GM23338 (cell line): ENCODE measurements around the gene MAFF. TPM values are rescaled to one million over a fixed set of nuclear protein-coding genes. Genes with fewer than 3 reads are reported as not detected.

ENCODE experiments used
- ATAC-seq: fragments of 200-7000 bp; cut with Tn5 transposase; 3 replicates; pipeline ENCODE4 v1.9.1; 2020
- DNase-seq: peaks from one replicate; pipeline ENCODE4 v3.0.0-alpha.2; 2015; ENCODE audit warnings: low spot score
- H2AFZ ChIP-seq: fragments of 200-600 bp; sonication (generic); 2 replicates; pipeline ENCODE4 v1.8.0; 2016; ENCODE audit warnings: antibody characterized with exemption, mild to moderate bottlenecking, moderate library complexity
- H3F3A ChIP-seq: fragments of 200-600 bp; sonication (generic); replicated peaks from 2 replicates; pipeline ENCODE4 v1.8.0; 2017; ENCODE audit warnings: antibody characterized with exemption, mixed run types, low read depth
- H3K27ac ChIP-seq: fragments of 200-600 bp; sonication (generic); 2 replicates; pipeline ENCODE4 v1.6.1; 2016; ENCODE audit warnings: low read depth
- H3K27me3 ChIP-seq: fragments of 200-600 bp; sonication (generic); 2 replicates; pipeline ENCODE4 v1.8.0; 2016; ENCODE audit warnings: mild to moderate bottlenecking, mixed run types, moderate library complexity; ENCODE audit not compliant: insufficient read depth
- H3K36me3 ChIP-seq: fragments of 200-600 bp; sonication (generic); 2 replicates; pipeline ENCODE4 v1.8.0; 2016; ENCODE audit warnings: mild to moderate bottlenecking; ENCODE audit not compliant: insufficient read depth
- H3K4me1 ChIP-seq: fragments of 200-600 bp; sonication (generic); 2 replicates; pipeline ENCODE4 v1.8.0; 2016; ENCODE audit warnings: mild to moderate bottlenecking, moderate library complexity; ENCODE audit not compliant: insufficient read depth
- H3K4me2 ChIP-seq: fragments of 200-600 bp; sonication (generic); 2 replicates; pipeline ENCODE4 v1.7.1; 2017; ENCODE audit warnings: mixed run types
- H3K4me3 ChIP-seq: fragments of 200-600 bp; sonication (generic); 2 replicates; pipeline ENCODE4 v1.6.1; 2016; ENCODE audit warnings: mixed run types
- H3K79me2 ChIP-seq: fragments of 200-600 bp; sonication (generic); replicated peaks from 2 replicates; pipeline ENCODE4 v1.8.0; 2017; ENCODE audit warnings: mild to moderate bottlenecking; ENCODE audit not compliant: insufficient read depth
- H3K9me2 ChIP-seq: fragments of 200-600 bp; sonication (generic); 2 replicates; pipeline ENCODE4 v1.8.0; 2017; ENCODE audit not compliant: insufficient read depth
- H4K20me1 ChIP-seq: fragments of 200-600 bp; sonication (generic); replicated peaks from 2 replicates; pipeline ENCODE4 v1.8.0; 2017; ENCODE audit warnings: mild to moderate bottlenecking; ENCODE audit not compliant: insufficient read depth
- H3K27ac Mint-ChIP-seq: 2 replicates; pipeline ENCODE4 v1.8.0; 2020; ENCODE audit warnings: inconsistent platforms, mild to moderate bottlenecking, moderate library complexity, mixed read lengths
- H3K27me3 Mint-ChIP-seq: 3 replicates; pipeline ENCODE4 v1.8.0; 2022; ENCODE audit warnings: low read depth, mild to moderate bottlenecking, moderate library complexity, mixed read lengths, inconsistent platforms; ENCODE audit not compliant: insufficient read depth, poor library complexity
- H3K36me3 Mint-ChIP-seq: 3 replicates; pipeline ENCODE4 v1.8.0; 2021; ENCODE audit warnings: low read depth, mild to moderate bottlenecking, inconsistent platforms, moderate library complexity, mixed read lengths
- H3K4me1 Mint-ChIP-seq: 3 replicates; pipeline ENCODE4 v1.8.0; 2020; ENCODE audit warnings: mild to moderate bottlenecking, inconsistent platforms, mixed read lengths
- H3K4me3 Mint-ChIP-seq: 3 replicates; pipeline ENCODE4 v1.8.0; 2021; ENCODE audit warnings: moderate library complexity, mild to moderate bottlenecking, inconsistent platforms, mixed read lengths
- H3K9me3 Mint-ChIP-seq: 3 replicates; pipeline ENCODE4 v1.8.0; 2020; ENCODE audit warnings: moderate library complexity, mild to moderate bottlenecking, inconsistent platforms, mixed read lengths
- CREB1 ChIP-seq: fragments of 250-450 bp; sonication (Bioruptor Pico); IDR thresholded peaks from 2 replicates; pipeline ENCODE4 v1.5.0; 2020; ENCODE audit warnings: low read depth, mild to moderate bottlenecking, moderate library complexity
- EZH2 ChIP-seq: fragments of 200-600 bp; sonication (generic); IDR thresholded peaks from one replicate; pipeline ENCODE4 v1.8.0; 2017; ENCODE audit warnings: antibody characterized with exemption, mild to moderate bottlenecking, low read depth; ENCODE audit not compliant: unreplicated experiment
- EZH2phosphoT487 ChIP-seq: fragments of 200-600 bp; sonication (generic); IDR thresholded peaks from one replicate; pipeline ENCODE4 v1.8.1; 2018; ENCODE audit warnings: antibody characterized with exemption; ENCODE audit not compliant: unreplicated experiment
- JUNB ChIP-seq: IDR thresholded peaks from one replicate; pipeline ENCODE4 v1.6.1; 2016; ENCODE audit warnings: antibody characterized with exemption; ENCODE audit not compliant: unreplicated experiment
- NANOG ChIP-seq: IDR thresholded peaks from 2 replicates; pipeline ENCODE4 v1.6.1; 2016; ENCODE audit warnings: antibody characterized with exemption, borderline replicate concordance
- POLR2AphosphoS5 ChIP-seq: IDR thresholded peaks from 2 replicates; pipeline ENCODE4 v1.6.1; 2016; ENCODE audit warnings: antibody characterized with exemption, low read depth
- REST ChIP-seq: IDR thresholded peaks from one replicate; pipeline ENCODE4 v1.6.1; 2018; ENCODE audit warnings: antibody characterized with exemption; ENCODE audit not compliant: unreplicated experiment
- STAT1 ChIP-seq: IDR thresholded peaks from one replicate; pipeline ENCODE4 v1.6.1; 2016; ENCODE audit warnings: antibody characterized with exemption; ENCODE audit not compliant: unreplicated experiment
- ZNF114 ChIP-seq: fragments of 250-450 bp; sonication (Bioruptor Pico); IDR thresholded peaks from 2 replicates; pipeline ENCODE4 v1.5.0; 2020; ENCODE audit warnings: mild to moderate bottlenecking, moderate library complexity
- ZNF331 ChIP-seq: fragments of 250-450 bp; sonication (Bioruptor Pico); IDR thresholded peaks from 2 replicates; pipeline ENCODE4 v1.5.0; 2020; ENCODE audit warnings: low read depth, mild to moderate bottlenecking, moderate library complexity
- ZNF462 ChIP-seq: fragments of 250-450 bp; sonication (Bioruptor Pico); IDR thresholded peaks from 2 replicates; pipeline ENCODE4 v1.5.0; 2020; ENCODE audit warnings: mild to moderate bottlenecking, moderate library complexity
- polyA plus RNA-seq: library from polyadenylated mRNA; unstranded; fragments of >200 nt; fragmentation: Nextera tagmentation; extraction: Ambion mirVana; gene quantifications from 2 replicates; pipeline ENCODE4 v1.2.1, GENCODE V29; 2016
- total RNA-seq: library from RNA; depleted of rRNA; stranded (reverse); fragments of >200 nt; shearing (Covaris generic); gene quantifications from 2 replicates; pipeline ENCODE4 v1.2.3, GENCODE V29; 2014
- TF ChIP-seq, protein P1 (sequence below): IDR thresholded peaks from 2 replicates; pipeline ENCODE4 v1.6.1; 2016; ENCODE audit warnings: antibody characterized with exemption

The MAFF gene
- total and polyA plus RNA-seq, 2 experiments from 2014 or later: 2.2 to 8.9 TPM

DNA sequence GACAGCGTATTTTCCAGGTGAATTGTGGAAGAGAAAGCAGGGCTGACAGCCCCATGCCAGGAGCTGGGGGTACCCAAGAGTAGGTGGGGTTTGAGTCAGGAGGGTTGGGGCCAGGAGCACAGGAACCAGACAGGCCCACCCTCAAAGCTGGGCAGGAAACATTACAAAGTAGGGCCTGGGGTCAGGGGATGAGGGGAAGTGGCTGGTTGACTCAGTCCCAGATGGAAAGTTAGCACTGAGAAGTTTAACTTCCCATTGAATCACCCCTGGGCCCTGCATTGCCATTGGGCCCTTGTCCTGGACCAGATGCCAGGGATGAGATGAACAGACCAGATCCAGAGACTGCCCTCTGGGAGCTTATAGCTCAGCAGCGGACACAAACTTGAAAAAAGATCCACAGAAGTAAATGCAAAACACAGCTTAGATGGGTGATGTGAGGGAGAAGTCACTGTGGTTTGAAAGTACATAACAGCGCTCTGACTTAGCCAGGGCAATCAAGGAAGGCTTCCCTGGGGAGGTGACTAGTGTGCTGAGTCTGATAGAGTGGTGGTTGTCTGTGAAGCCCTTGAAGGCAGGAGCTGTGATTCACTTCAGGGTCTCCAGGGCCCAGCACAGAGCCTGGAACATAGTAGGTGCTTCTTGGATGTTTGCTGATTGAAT lies 2.2 kb downstream of the MAFF start:
- H3K79me2 ChIP-seq: 0 out of 2 replicates have a peak, but pooled peaks cover 5% of the 10 kb centered on the region
- no peaks in the 10 kb centered on the region for H3K9me2 ChIP-seq
- no peak overlapping the region for H2AFZ ChIP-seq
- ATAC-seq (no peak), DNase-seq (no peak)
- TF ChIP-seq ZNF462 (CRISPR knock-in tag): no peak
- TF ChIP-seq ZNF331 (CRISPR knock-in tag): no peak
- no peak for TF ChIP-seq NANOG
- no peak for TF ChIP-seq CREB1 (CRISPR knock-in tag)
- TF ChIP-seq STAT1: no peak
- TF ChIP-seq ZNF114: no peak
- no peak for TF ChIP-seq EZH2
- TF ChIP-seq, protein P1, sequence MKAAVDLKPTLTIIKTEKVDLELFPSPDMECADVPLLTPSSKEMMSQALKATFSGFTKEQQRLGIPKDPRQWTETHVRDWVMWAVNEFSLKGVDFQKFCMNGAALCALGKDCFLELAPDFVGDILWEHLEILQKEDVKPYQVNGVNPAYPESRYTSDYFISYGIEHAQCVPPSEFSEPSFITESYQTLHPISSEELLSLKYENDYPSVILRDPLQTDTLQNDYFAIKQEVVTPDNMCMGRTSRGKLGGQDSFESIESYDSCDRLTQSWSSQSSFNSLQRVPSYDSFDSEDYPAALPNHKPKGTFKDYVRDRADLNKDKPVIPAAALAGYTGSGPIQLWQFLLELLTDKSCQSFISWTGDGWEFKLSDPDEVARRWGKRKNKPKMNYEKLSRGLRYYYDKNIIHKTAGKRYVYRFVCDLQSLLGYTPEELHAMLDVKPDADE: no peak
- TF ChIP-seq EZH2phosphoT487: no peak
- no peak for TF ChIP-seq JUNB
- TF ChIP-seq POLR2AphosphoS5: no peak
- TF ChIP-seq REST: no peak
- peaks cover 4% of the 10 kb centered on the region for H3K4me1 ChIP-seq
- 0 out of 2 replicates have a peak, but pooled peaks cover 12% of the 10 kb centered on the region for H3F3A ChIP-seq
- peak overlapping the region; percentile 85 for H3K4me3 ChIP-seq
- no peaks in the 10 kb centered on the region for H3K36me3 ChIP-seq
- H3K27ac ChIP-seq: no peak overlapping the region
- H3K4me2 ChIP-seq: peak overlapping the region; percentile 99
- peaks cover 16% of the 10 kb centered on the region for H3K27me3 ChIP-seq
- H3K9me3 Mint-ChIP-seq: no peaks in the 10 kb centered on the region; the same call in 2 of the 3 replicates
- no peak overlapping the region for H3K27ac Mint-ChIP-seq
- H3K4me3 Mint-ChIP-seq: peak overlapping the region; percentile 82
- peaks cover 14% of the 10 kb centered on the region for H3K27me3 Mint-ChIP-seq
- peaks cover 13% of the 10 kb centered on the region for H3K4me1 Mint-ChIP-seq
- H4K20me1 ChIP-seq: peaks cover 8% of the 10 kb centered on the region; the same call in 1 of the 2 replicates
- no peaks in the 10 kb centered on the region; the same call in 2 of the 3 replicates for H3K36me3 Mint-ChIP-seq
